HCEC 1CT (cell line): ENCODE data around the gene ICAM2.
"Not testable (repeated sequence)": the region's sequence is repeated elsewhere in the genome, so short reads cannot be mapped to it uniquely, and the experiment has no call there.

Source experiments
- DNase-seq: peaks from one replicate; pipeline ENCODE4 v3.0.0-alpha.2; 2017

The ICAM2 gene

GRCh38 chr17:63996430-63997182 is 23.8 kb downstream of the ICAM2 start:
- DNase-seq = no peak

GRCh38 chr17:63995626-63996025 is 24.8 kb downstream of the ICAM2 start:
- DNase-seq = no peak

- DNase-seq = no peak
Measured at GRCh38 chr17:63993368-63993985, 27.0 kb downstream of the ICAM2 start.

GRCh38 chr17:63991611-63992010 is 28.8 kb downstream of the ICAM2 start:
- no peak for DNase-seq

- no peak for DNase-seq
Measured at GRCh38 chr17:63989622-63990345, 30.6 kb downstream of the ICAM2 start.

- no peak for DNase-seq
Measured at GRCh38 chr17:63988741-63989621, 31.5 kb downstream of the ICAM2 start.

- DNase-seq = no peak
Measured at GRCh38 chr17:63988127-63988478, 32.3 kb downstream of the ICAM2 start.

- no peak for DNase-seq
Measured at GRCh38 chr17:63987221-63988126, 33.0 kb downstream of the ICAM2 start.

- DNase-seq = no peak
Measured at GRCh38 chr17:63986821-63987220, 33.6 kb downstream of the ICAM2 start.

- no peak for DNase-seq
Measured at GRCh38 chr17:63985387-63986140, 34.9 kb downstream of the ICAM2 start.

- DNase-seq = peak; percentile 84
Measured at GRCh38 chr17:63984651-63985386, 35.6 kb downstream of the ICAM2 start.

- DNase-seq = no peak
Measured at GRCh38 chr17:63984236-63984635, 36.2 kb downstream of the ICAM2 start.

GRCh38 chr17:63983320-63983719 is 37.1 kb downstream of the ICAM2 start:
- no peak for DNase-seq

GRCh38 chr17:63982641-63983040 is 37.8 kb downstream of the ICAM2 start:
- DNase-seq = not testable (repeated sequence)

GRCh38 chr17:63978272-63979200 is 41.9 kb downstream of the ICAM2 start:
- no peak for DNase-seq

GRCh38 chr17:63976702-63977101 is 43.7 kb downstream of the ICAM2 start:
- DNase-seq = no peak

- DNase-seq = no peak
Measured at GRCh38 chr17:63975541-63976092, 44.8 kb downstream of the ICAM2 start.

- peak; percentile 47 for DNase-seq
Measured at GRCh38 chr17:63974594-63975192, 45.7 kb downstream of the ICAM2 start.
